Renal cortex interstitium (tissue), 11 donors: ENCODE measurements around the gene GPR153. TPM values are rescaled to one million over a fixed set of nuclear protein-coding genes. Genes with fewer than 3 reads are reported as not detected.
A peak's percentile ranks its signal among the peaks of the same experiment; 100 is the strongest.

Source experiments
- DNase-seq, 11 donors: peaks; one replicate each; pipeline ENCODE4 v3.0.0-alpha.2; 2013; ENCODE audit warnings: low read depth in 9 of 11, low spot score in 4 of 11; ENCODE audit errors: extremely low read depth in 1 of 11
- polyA plus RNA-seq, 3 donors: library from polyadenylated mRNA; unstranded; fragments of 120-200 nt; gene quantifications; one replicate each; pipeline ENCODE4 v1.2.1, GENCODE V29; 2013; ENCODE audit not compliant: insufficient read length in 3 of 3

Gene GPR153
- polyA plus RNA-seq, 3 donors = 4.7 to 8.7 (median 6.9) TPM

GRCh38 chr1:6294080-6294889 is 33.4 kb upstream of the GPR153 start:
- no peak for DNase-seq

DNA sequence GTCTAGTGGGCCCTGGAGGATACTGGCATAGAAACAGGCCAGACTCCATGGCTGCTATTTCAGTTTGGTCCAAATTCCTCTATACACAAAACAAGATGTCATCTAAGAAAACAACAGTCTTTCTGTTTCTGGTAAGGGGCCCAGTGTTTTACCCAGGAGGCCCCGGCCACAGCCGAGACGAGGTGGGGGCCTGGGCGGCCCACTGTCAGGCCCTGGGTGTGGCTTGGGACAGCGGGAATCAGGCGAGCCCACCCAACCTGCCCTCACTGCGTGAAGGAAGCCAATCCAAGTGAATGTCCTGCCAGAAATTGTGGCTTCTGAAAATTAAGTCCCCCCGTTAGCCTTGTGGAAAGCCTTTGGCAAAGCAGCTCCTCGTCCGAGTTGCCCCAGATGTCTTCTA is 31.2 kb upstream of the GPR153 start:
- no peak for DNase-seq

GRCh38 chr1:6288665-6289064 is 27.8 kb upstream of the GPR153 start:
- DNase-seq = no peak

DNA sequence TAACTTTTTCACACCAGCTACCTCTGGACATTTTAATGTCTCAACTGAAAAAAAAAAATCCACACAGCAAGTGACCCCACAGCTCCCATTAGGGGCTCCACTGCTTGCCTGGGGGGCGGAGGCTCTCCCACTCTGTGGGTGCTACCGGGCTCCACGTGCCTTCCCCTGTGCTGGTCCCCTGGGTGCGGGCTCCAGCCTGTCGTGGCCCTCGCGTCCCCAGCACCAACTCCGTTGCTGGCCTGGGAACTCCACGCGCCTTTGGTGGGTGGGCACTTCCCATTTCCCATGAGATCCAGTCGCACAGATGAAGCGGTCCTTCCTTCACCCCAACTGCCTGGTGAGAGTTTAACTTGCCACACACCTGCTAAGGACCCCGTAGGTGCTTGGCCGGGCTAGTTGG is 27.1 kb upstream of the GPR153 start:
- DNase-seq = no peak

DNA sequence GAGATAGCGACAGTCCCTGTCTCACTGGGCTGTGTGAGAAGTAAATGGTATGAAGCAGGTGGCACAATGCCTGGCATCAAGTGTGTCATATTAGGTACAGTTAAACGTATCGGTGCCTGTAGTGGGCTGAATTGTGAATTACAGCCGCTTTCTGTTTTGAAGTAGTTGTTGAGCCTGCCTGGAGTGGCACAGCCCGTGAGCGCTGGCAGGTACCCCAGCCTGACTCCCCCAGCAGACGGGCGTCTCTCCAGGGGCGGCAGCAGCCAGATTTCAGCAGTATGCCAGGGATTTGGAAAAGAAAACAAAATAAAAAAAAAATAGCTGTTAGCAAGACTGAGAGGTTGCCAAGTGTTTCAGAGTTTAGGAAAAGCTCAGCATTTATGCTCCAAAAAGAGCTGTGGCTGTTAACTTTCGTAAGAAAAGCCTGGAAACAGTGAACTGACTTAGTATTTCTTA is 26.6 kb upstream of the GPR153 start:
- no peak for DNase-seq

DNA sequence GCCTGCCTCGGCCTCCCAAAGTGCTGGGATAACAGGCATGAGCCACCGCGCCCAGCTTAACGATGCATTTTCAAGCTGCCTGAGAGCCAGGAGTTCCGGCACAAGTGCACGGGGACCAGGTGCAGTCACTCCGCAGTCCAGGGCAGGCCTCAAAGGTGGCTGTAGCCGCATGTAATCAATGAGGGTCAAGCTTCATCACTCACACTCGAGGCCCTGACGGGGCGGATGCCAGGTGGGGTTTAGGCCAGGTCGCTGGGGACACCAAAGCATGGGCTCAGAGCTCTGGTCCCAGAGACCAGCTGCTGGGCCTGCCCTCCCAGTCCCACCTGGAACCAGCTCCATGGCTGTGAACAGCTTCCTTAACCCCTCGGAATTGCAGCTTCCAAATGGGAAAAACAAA is 26.1 kb upstream of the GPR153 start:
- no peak for DNase-seq

GRCh38 chr1:6286266-6286665 is 25.4 kb upstream of the GPR153 start:
- no peak for DNase-seq

GRCh38 chr1:6285336-6285735 is 24.4 kb upstream of the GPR153 start:
- DNase-seq = no peak

GRCh38 chr1:6282577-6283270 is 21.8 kb upstream of the GPR153 start:
- no peak for DNase-seq

GRCh38 chr1:6281511-6282402 is 20.9 kb upstream of the GPR153 start:
- no peak for DNase-seq

DNA sequence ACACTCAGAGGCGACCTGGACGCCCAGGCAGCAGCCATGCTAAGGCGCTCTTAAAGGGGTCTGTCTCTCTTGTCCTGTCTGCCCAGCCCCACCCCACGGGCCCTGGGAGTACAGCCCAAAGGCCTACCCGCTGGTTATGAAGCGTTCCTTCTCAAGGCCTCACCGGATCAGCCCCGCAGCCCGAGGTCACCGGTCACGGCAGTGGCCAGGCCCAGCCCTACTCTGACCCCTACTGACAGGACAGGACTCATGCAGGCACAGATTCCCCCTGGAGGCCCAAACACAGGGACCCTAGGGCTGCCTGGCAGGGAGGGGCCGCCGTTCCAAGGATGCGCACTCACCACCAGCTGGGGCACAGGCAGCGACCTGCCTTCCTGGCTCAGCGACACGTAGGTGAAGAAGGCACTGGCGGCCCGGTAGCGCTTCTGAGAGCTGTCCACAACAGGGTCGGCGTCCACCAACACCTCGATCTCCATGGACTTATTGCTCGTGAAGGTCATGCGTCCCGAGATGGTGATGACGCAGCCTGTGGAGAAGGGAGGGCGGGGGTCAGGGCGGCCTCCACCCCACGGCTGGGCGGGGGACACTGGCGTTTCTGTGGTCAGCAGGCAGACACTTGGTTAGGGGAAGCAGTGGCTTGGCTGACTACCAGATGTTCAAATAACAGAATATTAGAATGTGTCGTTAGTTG is 20.0 kb upstream of the GPR153 start:
- DNase-seq = no peak

GRCh38 chr1:6279613-6280383 is 18.9 kb upstream of the GPR153 start:
- no peak for DNase-seq

- DNase-seq = no peak
Observed at GRCh38 chr1:6279066-6279465, 18.2 kb upstream of the GPR153 start.

- DNase-seq = no peak
Observed at GRCh38 chr1:6278263-6278662, 17.4 kb upstream of the GPR153 start.

DNA sequence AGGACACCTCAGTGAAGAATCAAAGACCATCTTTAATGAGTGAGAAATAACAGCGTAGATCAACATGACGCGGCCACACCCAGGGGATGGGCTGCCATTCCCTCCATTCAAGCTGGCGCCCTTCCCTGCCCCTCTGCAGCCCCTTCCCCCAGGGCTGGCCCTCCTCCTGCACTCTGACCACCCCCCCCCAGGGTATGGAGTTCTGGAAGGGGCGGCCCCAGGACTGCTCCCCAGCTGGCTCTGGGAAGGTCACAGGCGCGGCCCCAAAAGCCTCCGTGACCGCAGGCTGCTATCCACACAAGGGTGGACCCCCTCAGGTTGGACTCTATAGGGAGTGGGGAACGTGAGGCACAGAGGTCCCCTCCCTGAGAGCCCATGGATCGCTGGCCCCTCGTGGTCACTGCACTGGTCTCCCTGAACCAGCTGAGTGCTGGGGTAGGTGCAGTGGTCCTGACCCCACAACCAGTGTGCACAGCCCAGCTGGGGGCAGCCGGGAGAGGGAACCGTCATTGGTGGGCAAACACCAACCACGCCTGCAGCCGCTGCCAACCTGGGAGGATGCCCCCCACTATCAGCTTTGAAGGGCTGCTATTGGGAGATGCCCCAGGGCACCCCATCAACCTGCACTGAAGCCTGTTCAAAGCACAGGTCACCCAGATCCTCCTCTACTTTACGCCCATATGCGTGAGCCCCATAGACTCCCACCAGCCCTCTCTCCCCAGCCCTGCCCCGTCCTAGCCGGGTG is 16.1 kb upstream of the GPR153 start:
- DNase-seq = no peak

- DNase-seq = peak in 5 of 11 donors; percentile 67 to 84 (median 73)
Observed at GRCh38 chr1:6275826-6276782, 15.2 kb upstream of the GPR153 start.
